Adrenal gland (tissue), 12 donors: Measurements from ENCODE around the gene RBBP5. TPM values are rescaled to one million over a fixed set of nuclear protein-coding genes. Genes with fewer than 3 reads are reported as not detected.

Source experiments
- DNase-seq, 7 donors: peaks; one replicate each; pipeline ENCODE4 v3.0.0-alpha.2; 2019 to 2020
- H3K27ac ChIP-seq, 5 donors: fragments of 200-600 bp; sonication (generic) in 4 of 5; 1 replicate in 3 of 5; 2 replicates in 2 of 5; pipeline versions ENCODE4 v1.5.1 to v1.8.0; 2016 to 2020; ENCODE audit warnings: mild to moderate bottlenecking in 1 of 5
- H3K27me3 ChIP-seq: fragments of 200-600 bp; 2 replicates; pipeline ENCODE4 v1.8.0; 2021
- H3K36me3 ChIP-seq, 2 donors: fragments of 200-600 bp; replicated peaks in 1 of 2; 1 replicate in 1 of 2; 2 replicates in 1 of 2; pipeline versions ENCODE4 v1.5.1 to v1.8.0; 2018 to 2022
- H3K4me1 ChIP-seq, 2 donors: fragments of 200-600 bp; replicated peaks in 1 of 2; 1 replicate in 1 of 2; 2 replicates in 1 of 2; pipeline versions ENCODE4 v1.5.1 to v1.8.0; 2018 to 2021
- H3K4me3 ChIP-seq, 4 donors: fragments of 200-600 bp; sonication (generic) in 3 of 4; one replicate each; pipeline ENCODE4 v1.5.1; 2016 to 2018
- H3K9me3 ChIP-seq, 3 donors: fragments of 200-600 bp; sonication (generic) in 1 of 3; replicated peaks in 1 of 3; 1 replicate in 2 of 3; 2 replicates in 1 of 3; pipeline versions ENCODE4 v1.5.1 to v1.8.0; 2016 to 2021
- CTCF ChIP-seq, 6 experiments: fragments of 450-650 bp in 4 of 6; fragments of 200-600 bp in 2 of 6; sonication (generic) in 1 of 6; IDR thresholded peaks; 1 replicate in 5 of 6; 2 replicates in 1 of 6; pipeline versions ENCODE4 v1.5.1 to v1.8.0; 2016 to 2021; ENCODE audit warnings: antibody characterized with exemption in 6 of 6, mild to moderate bottlenecking in 2 of 6, moderate library complexity in 1 of 6
- POLR2A ChIP-seq, 2 donors: fragments of 450-650 bp; IDR thresholded peaks; one replicate each; pipeline ENCODE4 v1.6.1; 2017; ENCODE audit warnings: antibody characterized with exemption in 2 of 2, mild to moderate bottlenecking in 2 of 2, moderate library complexity in 1 of 2
- WGBS, 4 donors: extraction: QIAGEN DNeasy Blood & Tissue Kit in 2 of 4; methylation state at CpG; one replicate each; pipeline versions ENCODE4 v1.1.5 to v1.1.7; 2013 to 2017; 5-methylcytosine and 5-hydroxymethylcytosine counted together
- intact Hi-C, 2 donors: fragments of 100-400 bp; cut with DNase I; formaldehyde crosslinking; loops; one replicate each; pipeline versions ENCODE4 v1.14.1 to v1.15.0; 2022 to 2023
- polyA plus RNA-seq, 3 donors: library from polyadenylated mRNA; stranded (reverse); fragments of 200-250 nt in 2 of 3; fragments of 350-450 nt in 1 of 3; fragmentation: Illumina TruSeq in 1 of 3; extraction: RNeasy Lipid Tissue Mini Kit (QIAGEN cat#74804) in 1 of 3; gene quantifications; one replicate each; pipeline ENCODE4 v1.2.3, GENCODE V29; 2013 to 2014
- total RNA-seq, 9 donors: library from RNA; depleted of rRNA in 4 of 9; stranded (reverse); fragments of >200 nt in 4 of 9; fragments of 120-200 nt in 1 of 9; fragmentation: NEBNext Ultra II Directional in 1 of 9; extraction: Animal tissue kit (Norgen Biotek cat#: 25700) in 1 of 9; gene quantifications; one replicate each; pipeline versions ENCODE4 v1.1.0 to v1.2.4, GENCODE V29; 2013 to 2023
- donor health status: healthy with polysubstance abuse.
- donor health status: Bipolar disorder and iron deficiency.
- donor health status: DM: yes; HTN: yes; CAD: no.
- donor health status: DM: no; HTN: no; CAD: no.
- donor health status: DM: no; HTN: no; CAD: no.
- donor health status: DM: yes; HTN: yes; CAD: no.

The RBBP5 gene
- total and polyA plus RNA-seq, 12 donors, result 4.7 to 26.0 (median 18.3) TPM

GRCh38 chr1:205133287-205133686 is 11.5 kb upstream of the RBBP5 start:
- Histone ChIP-seq H3K4me1 (no peaks in the 10 kb centered on the region), H3K9me3 (no peaks in the 10 kb centered on the region), H3K36me3 (no peaks in the 10 kb centered on the region), H3K27me3 (no peaks in the 10 kb centered on the region), H3K27ac (no peak overlapping the region), H3K4me3 (no peak overlapping the region)
- intact Hi-C loops, result loop anchor here in 1 of 2 donors (10.0 kb wide), 1 partner anchor 112 kb away; no protein-coding TSS in a partner anchor
- TF ChIP-seq CTCF (IDR thresholded peaks at IDR 0.05) (no peak), POLR2A (IDR thresholded peaks at IDR 0.05) (no peak)
- 63 to 84% (median 77%) methylated on average over 1 of the region's 1 CpG for WGBS, 4 donors
- no peak for DNase-seq

- Histone ChIP-seq H3K9me3 (no peaks in the 10 kb centered on the region), H3K27me3 (no peaks in the 10 kb centered on the region), H3K4me1 (no peaks in the 10 kb centered on the region), H3K36me3 (no peaks in the 10 kb centered on the region), H3K4me3 (no peak overlapping the region), H3K27ac (no peak overlapping the region)
- intact Hi-C loops, result loop anchor here (5.0 to 10.0 kb wide), 2 partner anchors 115 to 128 kb away; no protein-coding TSS in a partner anchor
- WGBS, 4 donors, result 78 to 83% (median 81%) methylated on average over 4 of the region's 4 CpGs
- no peak for TF ChIP-seq CTCF (IDR thresholded peaks at IDR 0.05)
- DNase-seq, result no peak
These were observed 7.8 kb upstream of the RBBP5 start for GRCh38 chr1:205129447-205130029.

GRCh38 chr1:205128050-205128449 is 6.3 kb upstream of the RBBP5 start:
- TF ChIP-seq POLR2A (IDR thresholded peaks at IDR 0.05), result no peak
- TF ChIP-seq CTCF (IDR thresholded peaks at IDR 0.05), result no peak
- H3K27me3 ChIP-seq, result no peaks in the 10 kb centered on the region
- no peak overlapping the region for H3K27ac ChIP-seq
- peaks cover 0 to under 1% of the 10 kb centered on the region in 2 donors for H3K4me1 ChIP-seq
- H3K9me3 ChIP-seq, result no peaks in the 10 kb centered on the region
- 82 to 85% (median 84%) methylated on average over 2 of the region's 2 CpGs for WGBS, 4 donors
- no peak for DNase-seq
- H3K4me3 ChIP-seq, result no peak overlapping the region
- intact Hi-C loops, result loop anchor here in 1 of 2 donors (5.0 kb wide), 1 partner anchor 129 kb away; no protein-coding TSS in a partner anchor
- H3K36me3 ChIP-seq, result no peaks in the 10 kb centered on the region

- 81 to 92% (median 85%) methylated on average over 3 of the region's 3 CpGs for WGBS, 4 donors
- Histone ChIP-seq H3K27ac (no peak overlapping the region), H3K9me3 (no peaks in the 10 kb centered on the region), H3K4me1 (peaks cover 0 to 5% of the 10 kb centered on the region in 2 donors), H3K4me3 (no peak overlapping the region), H3K36me3 (no peaks in the 10 kb centered on the region), H3K27me3 (no peaks in the 10 kb centered on the region)
- DNase-seq, result no peak
- intact Hi-C loops, result loop anchor here in 1 of 2 donors (5.0 kb wide), 1 partner anchor 130 kb away; no protein-coding TSS in a partner anchor
- TF ChIP-seq POLR2A (IDR thresholded peaks at IDR 0.05) (no peak), CTCF (IDR thresholded peaks at IDR 0.05) (no peak)
These were observed 5.9 kb upstream of the RBBP5 start for GRCh38 chr1:205127646-205128045.
